AG04450 (cell line): ENCODE results near the gene CAPN8. TPM values are rescaled to one million over a fixed set of nuclear protein-coding genes. Genes with fewer than 3 reads are reported as not detected.

ENCODE experiments used
- CTCF ChIA-PET: fragments of 300-600, 350-600 bp; formaldehyde crosslinking; extraction: SDS; loops from one replicate; lab custom pipeline; 2022; ENCODE audit warnings: antibody characterized with exemption, inconsistent platforms; lab: Charles Lee
- POLR2A ChIA-PET: fragments of 350-600 bp; formaldehyde crosslinking; extraction: SDS; loops from one replicate; lab custom pipeline; 2021; ENCODE audit warnings: antibody characterized with exemption, inconsistent platforms; lab: Yijun Ruan, JAX
- DNase-seq: peaks from one replicate; pipeline ENCODE4 v3.0.0-alpha.2; 2011; ENCODE audit warnings: low read depth, low spot score
- H3K27ac ChIP-seq: one replicate; pipeline ENCODE4 v1.5.1; 2012; ENCODE audit warnings: low read depth, low read length, control low read depth
- H3K27me3 ChIP-seq: one replicate; pipeline ENCODE4 v1.6.0; 2012; ENCODE audit warnings: low read length; ENCODE audit not compliant: control insufficient read depth, insufficient read depth
- H3K4me3 ChIP-seq: 2 replicates; pipeline ENCODE4 v1.5.1; 2011; ENCODE audit warnings: mild to moderate bottlenecking, low read depth, low read length, control low read depth
- H3K9me3 ChIP-seq: 2 replicates; pipeline ENCODE4 v1.5.1; 2012; ENCODE audit warnings: low read length; ENCODE audit not compliant: control insufficient read depth, insufficient read depth
- CTCF ChIP-seq: IDR thresholded peaks from 2 replicates; pipeline ENCODE4 v1.5.1; 2011; ENCODE audit warnings: low read depth, low read length, control low read depth, inconsistent platforms
- polyA plus RNA-seq: library from polyadenylated mRNA; depleted of rRNA; stranded (reverse); fragments of >200 nt; gene quantifications from 2 replicates; pipeline ENCODE4 v1.2.3, GENCODE V29; 2011

The CAPN8 gene
- polyA plus RNA-seq, 1 experiment: not detected

DNA sequence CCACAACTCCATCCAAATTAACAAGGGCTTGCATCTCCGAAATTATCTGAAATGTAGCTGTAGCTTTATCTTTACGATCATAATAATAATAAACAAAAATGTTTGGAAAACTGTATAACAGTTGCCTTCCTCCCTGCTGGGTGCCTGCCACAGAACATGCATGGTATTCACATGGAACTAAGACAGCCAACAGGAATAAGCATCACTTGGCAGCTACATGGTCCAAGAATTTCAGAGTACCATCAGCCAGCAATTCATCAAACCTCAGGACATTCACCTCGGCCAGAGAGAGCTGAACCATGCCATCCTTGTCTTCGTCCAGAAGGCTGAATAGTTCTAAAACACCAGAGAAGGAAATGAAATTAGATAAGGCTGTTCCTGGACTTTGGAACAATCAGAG is 122.7 kb downstream of the CAPN8 start:
- Histone ChIP-seq H3K4me3 (no peak overlapping the region), H3K27me3 (peaks cover 27% of the 10 kb centered on the region), H3K9me3 (no peaks in the 10 kb centered on the region), H3K27ac (no peak overlapping the region)
- no peak for DNase-seq
- TF ChIP-seq CTCF: no peak
- CTCF ChIA-PET: interaction anchor here (1.8 kb wide), 1 partner anchor 409 kb away, joined by 6 read pairs; no protein-coding TSS in a partner anchor
- POLR2A ChIA-PET: no interaction called here

DNA sequence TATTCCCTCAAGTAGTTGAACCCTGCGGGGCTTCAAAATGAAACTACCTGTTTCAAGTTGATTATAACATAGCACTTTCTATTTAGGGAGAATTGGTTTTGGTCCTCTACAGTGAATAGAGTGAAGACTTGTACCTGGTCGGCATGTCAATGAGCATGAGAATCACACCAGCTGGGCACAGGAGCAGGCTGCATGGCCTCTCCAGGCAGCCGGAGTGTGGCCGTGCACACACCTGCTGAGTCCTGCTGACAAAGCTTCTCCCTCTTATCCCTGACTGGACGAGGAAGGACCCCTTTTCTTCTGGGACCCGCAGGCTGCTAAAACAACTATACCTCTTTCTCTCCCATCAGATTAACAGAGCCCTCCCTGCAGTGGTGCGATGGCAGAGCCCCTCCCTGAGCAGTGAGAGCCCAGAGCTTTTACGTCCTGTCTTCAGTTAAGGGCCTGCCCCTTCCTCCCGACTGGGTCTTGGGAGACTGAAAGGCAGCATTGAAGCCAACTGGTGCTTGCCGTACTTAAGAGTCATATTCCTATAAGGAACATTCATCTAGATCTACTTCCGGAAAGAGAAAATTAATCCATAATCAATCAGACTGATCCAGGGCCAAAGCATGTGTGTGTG is 124.9 kb downstream of the CAPN8 start:
- TF ChIP-seq CTCF: no peak
- POLR2A ChIA-PET: no interaction called here

GRCh38 chr1:223539750-223540149 is 125.8 kb downstream of the CAPN8 start:
- Histone ChIP-seq H3K9me3 (no peaks in the 10 kb centered on the region), H3K27ac (no peak overlapping the region), H3K27me3 (peaks cover 36% of the 10 kb centered on the region), H3K4me3 (no peak overlapping the region)
- no peak for TF ChIP-seq CTCF
- CTCF ChIA-PET: no interaction called here
- no peak for DNase-seq
- POLR2A ChIA-PET: no interaction called here

More for the DNA sequence above, 124.9 kb downstream of the CAPN8 start:
- CTCF ChIA-PET: no interaction called here
- peaks cover 27% of the 10 kb centered on the region for H3K27me3 ChIP-seq
- H3K4me3 ChIP-seq: no peak overlapping the region
- no peaks in the 10 kb centered on the region for H3K9me3 ChIP-seq
- no peak for DNase-seq
- H3K27ac ChIP-seq: no peak overlapping the region

DNA sequence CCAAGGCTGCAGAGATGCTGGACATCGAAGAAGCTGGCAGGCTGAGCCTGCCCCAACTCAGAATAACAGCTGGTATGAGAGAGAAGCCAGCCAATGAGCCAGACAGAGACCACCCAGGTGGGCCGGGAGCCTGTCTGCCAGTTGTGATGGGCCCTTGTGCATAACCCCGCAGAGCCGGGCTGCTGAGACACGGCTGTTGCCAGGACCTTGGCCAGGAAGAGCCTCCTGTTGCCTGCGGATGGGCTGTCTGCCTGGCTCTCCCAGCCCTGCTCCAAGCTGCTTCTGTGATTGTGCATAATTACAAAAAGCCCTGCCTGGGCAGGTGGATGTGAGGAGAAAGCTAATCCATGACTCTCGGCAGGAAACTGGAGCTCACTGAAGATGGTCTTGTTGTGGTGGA is 126.5 kb downstream of the CAPN8 start:
- ChIA-PET POLR2A (no interaction called here), CTCF (no interaction called here)
- Histone ChIP-seq H3K27me3 (peaks cover 41% of the 10 kb centered on the region), H3K4me3 (no peak overlapping the region), H3K9me3 (no peaks in the 10 kb centered on the region), H3K27ac (no peak overlapping the region)
- no peak for TF ChIP-seq CTCF
- DNase-seq: no peak

DNA sequence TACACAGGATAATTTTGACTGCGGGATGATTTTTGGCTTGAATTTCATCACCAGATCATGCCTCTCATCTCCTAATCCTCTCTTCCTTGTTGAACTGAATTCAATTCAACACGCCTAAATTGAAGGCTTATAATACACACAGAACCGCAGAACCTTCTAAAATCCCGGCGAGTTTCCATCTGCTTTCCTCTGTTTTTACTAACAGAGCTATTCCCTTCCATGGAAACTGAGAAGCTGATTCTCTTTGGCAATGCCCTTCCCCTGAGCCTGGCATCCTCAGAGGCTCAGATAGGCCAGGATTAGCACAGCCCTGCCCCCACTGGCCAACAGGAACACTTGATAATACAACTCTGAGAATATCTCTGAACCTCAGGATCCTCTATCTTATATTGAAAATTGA is 130.2 kb downstream of the CAPN8 start:
- peaks cover 31% of the 10 kb centered on the region for H3K27me3 ChIP-seq
- no peak overlapping the region for H3K4me3 ChIP-seq
- CTCF ChIA-PET: no interaction called here
- no peak for DNase-seq
- H3K9me3 ChIP-seq: no peaks in the 10 kb centered on the region
- no peak overlapping the region for H3K27ac ChIP-seq
- POLR2A ChIA-PET: no interaction called here
- no peak for TF ChIP-seq CTCF
